WTC11 (cell line): Measurements from ENCODE around the gene ARID4B.

Experiments used
- FOXJ3 ChIP-seq: sonication (generic); formaldehyde crosslinking; IDR thresholded peaks from 2 replicates; pipeline ENCODE4 v1.9.0; 2021; ENCODE audit warnings: missing genetic modification reagents, mild to moderate bottlenecking, borderline replicate concordance
- FOXK1 ChIP-seq: sonication (generic); formaldehyde crosslinking; IDR thresholded peaks from 2 replicates; pipeline ENCODE4 v1.8.0; 2022; ENCODE audit warnings: mild to moderate bottlenecking, moderate library complexity, missing genetic modification reagents
- SMAD3 ChIP-seq: sonication (generic); formaldehyde crosslinking; IDR thresholded peaks from 2 replicates; pipeline ENCODE4 v1.8.0; 2022; ENCODE audit warnings: missing genetic modification reagents, mild to moderate bottlenecking, borderline replicate concordance
- TCF7 ChIP-seq: sonication (generic); formaldehyde crosslinking; IDR thresholded peaks from 2 replicates; pipeline ENCODE4 v1.8.0; 2022; ENCODE audit warnings: mild to moderate bottlenecking, low read depth, missing genetic modification reagents, moderate library complexity
- TF ChIP-seq, protein P1 (sequence below): fragments of 200-600 bp; IDR thresholded peaks from 2 replicates; pipeline ENCODE4 v1.8.0; 2022; ENCODE audit warnings: antibody characterized with exemption

DNA sequence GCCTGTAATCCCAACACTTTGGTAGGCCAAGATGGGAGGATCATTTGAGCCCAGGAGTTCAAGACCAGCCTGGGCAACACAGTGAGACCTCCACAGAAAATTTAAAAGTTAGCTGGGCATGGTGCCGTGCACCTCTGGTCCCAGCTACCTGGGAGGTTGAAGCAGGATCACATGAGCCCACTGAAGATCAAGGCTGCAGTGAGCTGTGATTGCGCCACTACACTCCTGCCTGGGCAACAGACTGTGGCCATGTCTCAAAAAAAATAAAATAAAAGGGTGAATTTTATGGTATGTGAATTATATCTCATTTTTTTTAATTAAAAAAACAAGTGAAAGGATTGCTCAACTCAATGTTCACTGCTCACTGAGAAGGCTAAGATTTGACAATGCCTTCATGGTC is 8.7 kb downstream of the ARID4B start:
- TF ChIP-seq, protein P1, sequence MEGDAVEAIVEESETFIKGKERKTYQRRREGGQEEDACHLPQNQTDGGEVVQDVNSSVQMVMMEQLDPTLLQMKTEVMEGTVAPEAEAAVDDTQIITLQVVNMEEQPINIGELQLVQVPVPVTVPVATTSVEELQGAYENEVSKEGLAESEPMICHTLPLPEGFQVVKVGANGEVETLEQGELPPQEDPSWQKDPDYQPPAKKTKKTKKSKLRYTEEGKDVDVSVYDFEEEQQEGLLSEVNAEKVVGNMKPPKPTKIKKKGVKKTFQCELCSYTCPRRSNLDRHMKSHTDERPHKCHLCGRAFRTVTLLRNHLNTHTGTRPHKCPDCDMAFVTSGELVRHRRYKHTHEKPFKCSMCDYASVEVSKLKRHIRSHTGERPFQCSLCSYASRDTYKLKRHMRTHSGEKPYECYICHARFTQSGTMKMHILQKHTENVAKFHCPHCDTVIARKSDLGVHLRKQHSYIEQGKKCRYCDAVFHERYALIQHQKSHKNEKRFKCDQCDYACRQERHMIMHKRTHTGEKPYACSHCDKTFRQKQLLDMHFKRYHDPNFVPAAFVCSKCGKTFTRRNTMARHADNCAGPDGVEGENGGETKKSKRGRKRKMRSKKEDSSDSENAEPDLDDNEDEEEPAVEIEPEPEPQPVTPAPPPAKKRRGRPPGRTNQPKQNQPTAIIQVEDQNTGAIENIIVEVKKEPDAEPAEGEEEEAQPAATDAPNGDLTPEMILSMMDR: no peak
- TF ChIP-seq FOXJ3 (CRISPR knock-in tag): no peak
- no peak for TF ChIP-seq TCF7 (CRISPR knock-in tag)
- TF ChIP-seq FOXK1: no peak
- no peak for TF ChIP-seq SMAD3 (CRISPR knock-in tag)
